GM04504 (cell line): ENCODE results near the gene TMEM145.

Source experiments
- DNase-seq: peaks from one replicate; pipeline ENCODE4 v3.0.0-alpha.2; 2012; ENCODE audit warnings: low read depth

Gene TMEM145

GRCh38 chr19:42290136-42290522 lies 23.0 kb upstream of the TMEM145 start:
- DNase-seq: no peak

- no peak for DNase-seq
Measured at GRCh38 chr19:42290523-42291434, 22.3 kb upstream of the TMEM145 start.

DNA sequence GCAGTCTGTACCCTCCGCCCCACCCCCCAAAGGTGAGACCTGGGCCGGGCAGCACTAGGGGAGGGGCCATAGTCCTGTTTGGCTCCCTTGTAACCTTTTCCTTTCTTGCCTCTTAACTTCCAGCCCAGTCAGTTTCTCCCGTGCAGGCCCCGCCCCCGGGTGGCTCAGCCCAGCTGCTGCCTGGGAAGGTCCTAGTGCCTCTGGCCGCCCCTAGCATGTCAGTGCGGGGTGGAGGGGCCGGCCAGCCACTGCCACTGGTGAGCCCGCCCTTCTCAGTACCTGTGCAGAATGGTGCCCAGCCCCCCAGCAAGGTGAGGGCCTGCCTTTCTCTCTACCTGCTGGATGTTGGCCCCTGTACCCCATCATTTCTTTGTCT lies 21.7 kb upstream of the TMEM145 start:
- no peak for DNase-seq

DNA sequence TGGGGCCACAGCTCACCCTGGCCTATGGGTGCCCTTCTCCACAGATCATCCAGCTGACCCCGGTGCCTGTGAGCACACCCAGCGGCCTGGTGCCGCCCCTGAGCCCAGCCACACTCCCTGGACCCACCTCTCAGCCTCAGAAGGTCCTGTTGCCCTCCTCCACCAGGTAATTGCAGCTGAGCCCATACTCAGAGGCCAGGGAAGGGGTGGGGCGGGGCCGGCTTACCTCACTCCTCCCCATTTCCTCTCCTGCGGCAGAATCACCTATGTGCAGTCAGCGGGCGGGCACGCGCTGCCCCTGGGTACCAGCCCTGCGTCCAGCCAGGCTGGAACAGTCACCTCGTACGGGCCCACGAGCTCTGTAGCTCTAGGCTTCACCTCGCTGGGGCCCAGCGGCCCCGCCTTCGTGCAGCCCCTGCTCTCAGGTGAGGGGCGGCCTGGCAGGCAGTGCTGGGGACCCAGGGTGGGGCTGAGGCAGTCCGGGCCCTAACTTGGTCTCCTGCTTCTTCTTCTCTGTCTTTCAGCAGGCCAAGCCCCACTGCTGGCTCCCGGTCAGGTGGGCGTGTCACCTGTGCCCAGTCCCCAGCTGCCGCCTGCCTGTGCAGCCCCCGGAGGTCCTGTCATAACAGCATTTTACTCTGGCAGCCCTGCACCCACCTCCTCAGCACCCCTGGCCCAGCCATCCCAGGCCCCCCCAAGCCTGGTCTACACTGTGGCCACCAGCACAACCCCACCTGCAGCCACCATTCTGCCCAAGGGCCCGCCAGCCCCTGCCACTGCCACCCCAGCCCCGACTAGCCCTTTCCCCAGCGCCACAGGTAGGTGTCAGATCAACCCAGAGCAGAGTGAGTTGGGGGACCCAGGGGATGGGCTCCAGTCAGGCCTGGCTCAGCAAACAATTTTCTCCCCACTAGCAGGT lies 20.8 kb upstream of the TMEM145 start:
- DNase-seq: no peak

GRCh38 chr19:42292963-42293362 lies 20.1 kb upstream of the TMEM145 start:
- no peak for DNase-seq

- DNase-seq: no peak
Measured at GRCh38 chr19:42293540-42293939, 19.6 kb upstream of the TMEM145 start.

DNA sequence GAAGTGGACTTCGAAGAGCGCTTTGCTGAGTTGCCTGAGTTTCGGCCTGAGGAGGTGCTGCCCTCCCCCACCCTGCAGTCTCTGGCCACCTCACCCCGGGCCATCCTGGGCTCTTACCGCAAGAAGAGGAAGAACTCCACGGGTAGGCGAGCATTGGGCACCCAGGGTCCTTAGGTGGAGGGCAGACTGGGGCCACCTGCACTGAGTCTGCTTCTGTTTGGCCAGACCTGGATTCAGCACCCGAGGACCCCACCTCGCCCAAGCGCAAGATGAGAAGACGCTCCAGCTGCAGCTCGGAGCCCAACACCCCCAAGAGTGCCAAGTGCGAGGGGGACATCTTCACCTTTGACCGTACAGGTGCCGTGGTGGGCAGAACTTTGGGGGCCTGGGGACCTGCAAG lies 19.2 kb upstream of the TMEM145 start:
- no peak for DNase-seq

DNA sequence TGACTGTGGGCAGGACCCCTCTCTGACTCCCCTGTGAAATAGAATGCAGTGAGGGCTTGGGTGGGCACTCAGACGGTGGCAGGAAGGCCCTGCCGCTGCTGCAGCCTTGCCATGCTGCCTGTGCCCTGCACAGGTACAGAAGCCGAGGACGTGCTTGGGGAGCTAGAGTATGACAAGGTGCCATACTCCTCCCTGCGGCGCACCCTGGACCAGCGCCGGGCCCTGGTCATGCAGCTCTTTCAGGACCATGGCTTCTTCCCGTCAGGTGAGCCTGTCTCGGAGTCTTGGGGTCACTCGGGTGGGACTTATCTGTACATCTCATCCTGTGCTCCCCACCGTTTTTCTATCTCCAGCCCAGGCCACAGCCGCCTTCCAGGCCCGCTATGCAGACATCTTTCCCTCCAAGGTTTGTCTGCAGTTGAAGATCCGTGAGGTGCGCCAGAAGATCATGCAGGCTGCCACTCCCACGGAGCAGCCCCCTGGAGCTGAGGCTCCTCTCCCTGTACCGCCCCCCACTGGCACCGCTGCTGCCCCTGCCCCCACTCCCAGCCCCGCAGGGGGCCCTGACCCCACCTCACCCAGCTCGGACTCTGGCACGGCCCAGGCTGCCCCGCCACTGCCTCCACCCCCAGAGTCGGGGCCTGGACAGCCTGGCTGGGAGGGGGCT lies 18.5 kb upstream of the TMEM145 start:
- DNase-seq: no peak

DNA sequence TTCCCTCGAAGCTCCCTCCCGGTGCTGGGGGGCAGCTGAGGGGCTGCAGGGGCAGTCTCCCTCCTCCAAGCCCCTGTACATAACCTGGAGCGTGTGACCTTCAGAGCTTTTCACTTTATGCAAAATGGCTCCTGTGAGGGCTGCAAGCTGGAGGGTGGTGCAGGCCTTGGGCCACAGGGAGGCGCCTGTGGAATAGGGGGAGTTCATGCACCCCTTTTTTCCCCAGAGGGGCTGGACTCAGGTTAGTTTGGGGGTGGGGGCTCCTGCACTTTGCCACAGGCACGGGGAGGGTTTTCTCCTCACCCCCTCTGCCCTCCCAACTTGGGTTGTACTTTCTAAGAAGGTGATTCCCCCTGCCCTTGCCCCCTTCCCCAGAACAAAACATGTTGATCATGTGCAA lies 17.8 kb upstream of the TMEM145 start:
- DNase-seq: no peak

GRCh38 chr19:42295831-42296525 lies 17.1 kb upstream of the TMEM145 start:
- no peak for DNase-seq

- no peak for DNase-seq
Measured at GRCh38 chr19:42297039-42297438, 16.1 kb upstream of the TMEM145 start.

DNA sequence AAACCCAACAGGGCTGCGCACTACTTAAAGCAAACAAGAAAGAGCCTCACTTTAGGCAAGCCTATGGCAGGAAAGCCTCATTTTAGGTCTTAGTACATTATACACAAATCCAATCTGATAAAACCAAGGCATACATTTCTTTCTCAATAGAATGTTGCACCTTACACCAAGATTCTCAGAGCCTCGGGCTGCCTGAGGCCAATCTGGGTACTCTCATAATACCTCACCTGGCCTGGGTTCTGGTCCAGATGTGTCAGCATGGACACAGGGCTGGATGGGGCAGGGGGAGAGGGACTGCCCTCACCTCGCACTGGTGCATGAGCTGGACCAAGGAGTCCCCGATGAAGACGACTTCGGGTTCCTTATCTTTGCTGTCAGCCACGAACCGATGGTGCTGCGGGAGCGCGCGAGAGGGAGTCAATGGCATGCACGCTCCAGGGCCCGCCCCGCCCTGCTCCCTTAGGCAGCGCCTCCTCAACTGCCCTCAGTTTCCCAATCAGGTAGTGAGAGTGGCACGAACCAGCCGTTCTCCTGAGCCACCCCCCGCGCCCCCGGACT lies 11.4 kb upstream of the TMEM145 start, which contains the start of gene PRR19:
Gene PRR19, plus strand, starts transcription at position 487 of the 558 bp plus-strand sequence. CDS start 7,453 bp downstream, outside the sequence.
- DNase-seq: no peak

DNA sequence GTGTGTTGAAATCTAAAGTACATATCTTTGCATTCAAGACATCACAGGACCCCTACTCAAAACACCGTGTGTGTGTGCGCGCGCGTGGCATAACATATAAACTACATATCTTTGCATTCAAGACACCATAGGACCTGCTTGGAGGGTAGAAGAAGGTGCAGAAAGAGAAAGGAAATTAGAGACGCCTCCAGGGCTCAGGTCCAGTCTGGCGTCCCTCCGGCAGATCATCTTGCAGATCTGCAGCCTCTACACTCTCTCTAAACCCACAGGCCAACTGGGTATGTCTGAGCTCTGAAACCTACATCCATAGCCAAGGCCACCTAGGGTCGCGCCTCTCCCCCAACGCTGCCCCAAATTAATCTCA lies 10.0 kb upstream of the TMEM145 start:
- DNase-seq: no peak

- no peak for DNase-seq
Measured at GRCh38 chr19:42303876-42304275, 9.2 kb upstream of the TMEM145 start.

DNA sequence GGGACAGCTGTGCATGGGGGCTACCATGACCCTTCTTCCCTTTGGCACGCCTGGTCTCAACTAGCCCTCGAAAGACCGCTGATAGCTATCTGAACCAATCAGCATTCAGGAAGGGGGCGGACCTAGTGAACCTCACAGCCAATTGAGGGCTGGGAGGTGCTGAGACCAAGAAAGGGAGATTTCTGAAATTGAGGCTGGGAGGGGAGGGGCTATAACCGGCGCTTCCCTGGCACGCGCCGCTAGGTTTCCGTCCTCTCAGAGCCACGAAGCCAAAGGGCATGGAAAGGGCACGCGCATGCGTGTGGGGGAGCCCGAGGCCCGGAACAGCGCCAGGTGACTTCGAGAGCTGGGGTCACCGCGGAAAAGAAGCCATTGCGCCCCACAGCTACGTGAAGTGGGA lies 6.5 kb upstream of the TMEM145 start:
- no peak for DNase-seq

GRCh38 chr19:42309686-42310085 lies 3.4 kb upstream of the TMEM145 start:
- DNase-seq: no peak

GRCh38 chr19:42311657-42312056 lies 1.5 kb upstream of the TMEM145 start:
- DNase-seq: no peak

DNA sequence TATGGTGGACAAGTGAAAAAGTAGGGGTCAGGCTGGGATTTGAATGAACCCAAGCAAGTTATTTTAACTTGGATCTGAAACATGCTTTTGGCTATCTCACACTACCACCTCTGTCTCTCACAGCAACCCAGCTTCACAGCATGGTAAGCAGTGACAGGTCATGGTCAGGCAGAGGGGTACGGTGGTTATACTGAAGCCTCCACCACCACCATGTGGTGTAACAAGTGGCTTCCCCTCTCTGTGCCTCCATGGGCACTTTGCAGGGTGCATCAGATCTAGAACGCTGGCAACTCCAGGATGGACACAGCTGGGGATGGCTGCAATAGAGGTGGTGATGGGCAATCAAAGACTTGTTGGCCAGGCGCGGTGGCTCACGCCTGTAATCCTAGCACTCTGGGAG lies 739 bp upstream of the TMEM145 start:
- no peak for DNase-seq

GRCh38 chr19:42313840-42314755 lies 989 bp downstream of the TMEM145 start:
- no peak for DNase-seq

DNA sequence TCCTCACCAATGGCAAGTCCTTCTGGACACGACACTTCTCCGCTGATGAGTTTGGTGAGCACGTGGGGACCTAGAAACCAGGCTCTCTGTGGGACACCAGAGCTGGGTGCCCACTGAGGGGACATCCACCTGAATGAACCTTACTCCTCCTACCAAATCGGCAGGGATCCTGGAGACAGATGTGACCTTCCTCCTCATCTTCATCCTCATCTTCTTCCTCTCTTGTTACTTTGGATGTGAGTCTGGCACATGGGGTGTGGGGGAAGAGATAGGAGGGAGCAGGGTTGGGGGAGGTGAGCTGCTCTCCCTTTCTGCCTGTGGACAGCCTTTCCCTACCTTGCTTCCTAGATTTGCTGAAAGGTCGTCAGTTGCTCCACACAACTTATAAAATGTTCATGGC lies 1.9 kb downstream of the TMEM145 start:
- no peak for DNase-seq
